IMR-90 (cell line): Measurements from ENCODE around the gene ERC2. TPM values are rescaled to one million over a fixed set of nuclear protein-coding genes. Genes with fewer than 3 reads are reported as not detected.

Source experiments
- ATAC-seq: fragments of 200-7000 bp; cut with Tn5 transposase; 2 replicates; pipeline ENCODE4 v1.9.1; 2020; ENCODE audit warnings: low read depth, mild to moderate bottlenecking, moderate library complexity
- BruUV-seq: library from RNA; stranded (reverse); fragments of 400-500 nt; replicated peaks from 2 replicates; lab custom pipeline; 2021; lab: Mats Ljungman, UMichigan
- CTCF ChIA-PET: fragments of 300-600 bp; formaldehyde crosslinking; extraction: SDS; loops from one replicate; lab custom pipeline; 2021; ENCODE audit warnings: antibody characterized with exemption; lab: Yijun Ruan, JAX
- POLR2A ChIA-PET: fragments of 300-600 bp; sonication (Branson Sonifier 250); formaldehyde crosslinking; loops from one replicate; lab custom pipeline; 2022; ENCODE audit warnings: antibody characterized with exemption; ENCODE audit not compliant: unreplicated experiment; lab: Charles Lee
- DNase-seq: peaks from one replicate; pipeline ENCODE4 v3.0.0; 2013
- H2AFZ ChIP-seq: replicated peaks from 2 replicates; pipeline ENCODE3; 2013; ENCODE audit warnings: low read length, mild to moderate bottlenecking; ENCODE audit not compliant: poor library complexity
- H2AK5ac ChIP-seq: 2 replicates; pipeline ENCODE4 v1.6.1; 2013; ENCODE audit warnings: low read depth, low read length, inconsistent platforms
- H2AK9ac ChIP-seq: replicated peaks from 2 replicates; pipeline ENCODE3; 2013; ENCODE audit warnings: mild to moderate bottlenecking, low read depth, low read length, moderate library complexity; ENCODE audit not compliant: poor library complexity
- H2BK120ac ChIP-seq: 2 replicates; pipeline ENCODE4 v1.6.1; 2013; ENCODE audit warnings: low read depth, low read length, inconsistent platforms
- H2BK15ac ChIP-seq: 3 replicates; pipeline ENCODE4 v1.6.1; 2013; ENCODE audit warnings: low read depth, low read length, inconsistent platforms
- H2BK20ac ChIP-seq: 2 replicates; pipeline ENCODE4 v1.6.1; 2013; ENCODE audit warnings: low read depth, mild to moderate bottlenecking, inconsistent platforms, low read length, moderate library complexity
- H2BK5ac ChIP-seq: 2 replicates; pipeline ENCODE4 v1.6.1; 2013; ENCODE audit warnings: mild to moderate bottlenecking, low read depth, low read length, inconsistent platforms; ENCODE audit not compliant: poor library complexity, severe bottlenecking
- H3K14ac ChIP-seq: replicated peaks from 2 replicates; pipeline ENCODE4 v1.6.1; 2013; ENCODE audit warnings: low read depth, low read length, inconsistent platforms
- H3K18ac ChIP-seq: 2 replicates; pipeline ENCODE4 v1.6.1; 2013; ENCODE audit warnings: low read depth, low read length, control low read depth
- H3K23ac ChIP-seq: 2 replicates; pipeline ENCODE4 v1.6.1; 2013; ENCODE audit warnings: low read depth, low read length, inconsistent platforms
- H3K27ac ChIP-seq: 2 replicates; pipeline ENCODE4 v1.5.1; 2013; ENCODE audit warnings: mild to moderate bottlenecking, control low read depth, low read length; ENCODE audit not compliant: insufficient read depth
- H3K27me3 ChIP-seq: 2 replicates; pipeline ENCODE4 v1.6.1; 2013; ENCODE audit warnings: low read length; ENCODE audit not compliant: control insufficient read depth, insufficient read depth
- H3K36me3 ChIP-seq: 2 replicates; pipeline ENCODE4 v1.6.1; 2013; ENCODE audit warnings: low read length, mixed read lengths; ENCODE audit not compliant: control insufficient read depth, insufficient read depth
- H3K4ac ChIP-seq: 2 replicates; pipeline ENCODE4 v1.6.1; 2013; ENCODE audit warnings: low read depth, low read length, inconsistent platforms
- H3K4me1 ChIP-seq: 2 replicates; pipeline ENCODE4 v1.6.1; 2013; ENCODE audit warnings: low read length, mixed read lengths; ENCODE audit not compliant: control insufficient read depth, insufficient read depth
- H3K4me2 ChIP-seq: 2 replicates; pipeline ENCODE4 v1.6.1; 2013; ENCODE audit warnings: low read depth, mild to moderate bottlenecking, control low read depth, low read length, moderate library complexity
- H3K4me3 ChIP-seq: 2 replicates; pipeline ENCODE4 v1.5.1; 2013; ENCODE audit warnings: low read depth, mild to moderate bottlenecking, control low read depth, low read length, moderate library complexity; ENCODE audit not compliant: insufficient read depth
- H3K56ac ChIP-seq: 2 replicates; pipeline ENCODE4 v1.6.1; 2013; ENCODE audit warnings: low read length, inconsistent platforms; ENCODE audit not compliant: insufficient read depth; ENCODE audit errors: extremely low read depth
- H3K79me1 ChIP-seq, 2 experiments: 2 replicates each; pipeline ENCODE4 v1.6.1; 2013; ENCODE audit warnings: low read length in 2 of 2, inconsistent platforms in 1 of 2, low read depth in 1 of 2
- H3K9ac ChIP-seq: 2 replicates; pipeline ENCODE4 v1.6.1; 2013; ENCODE audit warnings: low read depth, low read length, control low read depth
- H3K9me1 ChIP-seq: 2 replicates; pipeline ENCODE4 v1.6.1; 2013; ENCODE audit warnings: low read length, inconsistent platforms; ENCODE audit not compliant: insufficient read depth
- H3K9me3 ChIP-seq: 2 replicates; pipeline ENCODE4 v1.6.1; 2013; ENCODE audit warnings: low read length; ENCODE audit not compliant: control insufficient read depth, insufficient read depth
- H4K20me1 ChIP-seq: 2 replicates; pipeline ENCODE4 v1.6.1; 2013; ENCODE audit warnings: low read length, inconsistent platforms; ENCODE audit not compliant: insufficient read depth
- H4K5ac ChIP-seq: 2 replicates; pipeline ENCODE4 v1.6.1; 2013; ENCODE audit warnings: mild to moderate bottlenecking, low read depth, low read length, control low read depth
- H4K8ac ChIP-seq, 2 experiments: 2 replicates each; pipeline ENCODE4 v1.6.1; 2013; ENCODE audit warnings: low read depth in 2 of 2, low read length in 2 of 2, control low read depth in 1 of 2, inconsistent platforms in 1 of 2
- H4K91ac ChIP-seq: 2 replicates; pipeline ENCODE4 v1.6.1; 2013; ENCODE audit warnings: low read depth, low read length, inconsistent platforms; ENCODE audit not compliant: insufficient read depth
- CEBPB ChIP-seq: IDR thresholded peaks from 2 replicates; pipeline ENCODE4 v1.6.1; 2012; ENCODE audit warnings: low read depth, low read length, improper control_type of control experiment
- CHD1 ChIP-seq: IDR thresholded peaks from 2 replicates; pipeline ENCODE4 v1.6.1; 2012; ENCODE audit warnings: low read depth, low read length, improper control_type of control experiment
- CTCF ChIP-seq: conservative IDR thresholded peaks from 2 replicates; pipeline ENCODE4 v1.5.1; 2012; ENCODE audit warnings: mild to moderate bottlenecking, low read depth, low read length, improper control_type of control experiment
- ELK1 ChIP-seq: fragments of 150-350 bp; IDR thresholded peaks from 2 replicates; pipeline ENCODE4 v1.6.1; 2016; ENCODE audit warnings: low read depth, mild to moderate bottlenecking, low read length, moderate library complexity, borderline replicate concordance
- FOS ChIP-seq: fragments of 150-350 bp; IDR thresholded peaks from 2 replicates; pipeline ENCODE4 v1.6.1; 2016; ENCODE audit warnings: low read depth, low read length
- MXI1 ChIP-seq: IDR thresholded peaks from 2 replicates; pipeline ENCODE4 v1.6.1; 2012; ENCODE audit warnings: low read depth, mild to moderate bottlenecking, low read length, moderate library complexity, borderline replicate concordance
- RAD21 ChIP-seq: IDR thresholded peaks from 2 replicates; pipeline ENCODE4 v1.6.1; 2012; ENCODE audit warnings: low read length, improper control_type of control experiment
- RCOR1 ChIP-seq: IDR thresholded peaks from 2 replicates; pipeline ENCODE4 v1.6.1; 2012; ENCODE audit warnings: mild to moderate bottlenecking, low read length, improper control_type of control experiment; ENCODE audit not compliant: insufficient replicate concordance
- RFX5 ChIP-seq: IDR thresholded peaks from 2 replicates; pipeline ENCODE4 v1.8.0; 2012; ENCODE audit warnings: low read depth, mild to moderate bottlenecking, low read length, moderate library complexity
- SMC3 ChIP-seq: fragments of 150-350 bp; IDR thresholded peaks from 2 replicates; pipeline ENCODE4 v1.6.1; 2016; ENCODE audit warnings: low read depth, mild to moderate bottlenecking, antibody characterized with exemption, low read length, moderate library complexity
- USF2 ChIP-seq: fragments of 150-350 bp; IDR thresholded peaks from 2 replicates; pipeline ENCODE4 v1.6.1; 2017; ENCODE audit warnings: mild to moderate bottlenecking, antibody characterized with exemption, low read length, low read depth
- WGBS, 2 experiments: methylation state at CpG; one replicate each; pipeline versions ENCODE4 v1.1.5 to v1.1.7; 2013; ENCODE audit warnings: missing lambda C conversion rate in 2 of 2; ENCODE audit not compliant: insufficient read length in 1 of 2; ENCODE audit errors: extremely low coverage in 2 of 2; 5-methylcytosine and 5-hydroxymethylcytosine counted together
- dilution Hi-C: fragments of 300-500 bp; cut with HindIII; formaldehyde crosslinking; loops from one replicate; pipeline ENCODE4 v1.14.3; 2018; ENCODE audit warnings: low sequenced_read_pairs; ENCODE audit not compliant: unreplicated experiment
- in situ Hi-C: fragments of 300-500 bp; cut with MboI; formaldehyde crosslinking; loops from 3 replicates; pipeline ENCODE4 v1.14.3; 2019; ENCODE audit warnings: low sequenced_read_pairs, inconsistent platforms, mixed read lengths
- intact Hi-C: fragments of 100-400 bp; cut with micrococcal nuclease; formaldehyde crosslinking; loops from 2 replicates; pipeline ENCODE4 v1.10.0; 2022
- polyA plus RNA-seq, 3 experiments: library from polyadenylated mRNA; depleted of rRNA; stranded (reverse); fragments of >200 nt; gene quantifications; 2 replicates each; pipeline ENCODE4 v1.2.3, GENCODE V29; 2012; ENCODE audit warnings: low replicate concordance in 1 of 3
- total RNA-seq: library from RNA; depleted of rRNA; stranded (reverse); fragments of >200 nt; gene quantifications from 2 replicates; pipeline ENCODE4 v1.2.3, GENCODE V29; 2012

The ERC2 gene
- total and polyA plus RNA-seq, 2 of the 4 experiments (the other 2 are of a cell fraction), result 0.17 to 0.18 TPM

GRCh38 chr3:55655544-55655943 is 812.7 kb downstream of the ERC2 start:
- POLR2A ChIA-PET, result no interaction called here
- Histone ChIP-seq H3K9me1 (peaks cover 7% of the 10 kb centered on the region; the same call in 1 of the 2 replicates), H3K27ac (no peak overlapping the region), H3K4me3 (no peak overlapping the region), H3K4me2 (no peak overlapping the region), H3K56ac (no peak overlapping the region), H3K14ac (no peak overlapping the region), H2AK5ac (no peak overlapping the region), H4K20me1 (no peaks in the 10 kb centered on the region), H4K5ac (no peak overlapping the region), H4K91ac (no peak overlapping the region), H2AFZ (no peak overlapping the region), H3K18ac (no peak overlapping the region), H3K79me1 (no peaks in the 10 kb centered on the region), H4K8ac (no peak overlapping the region), H2AK9ac (no peak overlapping the region), H2BK5ac (no peak overlapping the region), H3K4me1 (peaks cover 5% of the 10 kb centered on the region; the same call in 1 of the 2 replicates), H3K9me3 (no peaks in the 10 kb centered on the region), H2BK120ac (no peak overlapping the region), H2BK20ac (no peak overlapping the region), H3K23ac (no peak overlapping the region), H3K9ac (no peak overlapping the region), H3K4ac (no peak overlapping the region), H3K36me3 (no peaks in the 10 kb centered on the region), H3K27me3 (no peaks in the 10 kb centered on the region), H2BK15ac (no peak overlapping the region)
- no TSS peak for BruUV-seq
- no peak for ATAC-seq
- in situ Hi-C loops (no loop called here), intact Hi-C loops (no loop called here), dilution Hi-C loops (no loop called here)
- peak; percentile 29 for DNase-seq
- TF ChIP-seq CHD1, result no peak
- TF ChIP-seq CTCF, result no peak
- no peak for TF ChIP-seq CEBPB
- no peak for TF ChIP-seq RAD21
- TF ChIP-seq USF2, result no peak
- TF ChIP-seq ELK1, result no peak
- TF ChIP-seq RFX5, result no peak
- TF ChIP-seq SMC3, result no peak
- TF ChIP-seq MXI1, result no peak
- TF ChIP-seq RCOR1, result no peak
- TF ChIP-seq FOS, result no peak
- CTCF ChIA-PET, result no interaction called here
- no CpG with 5 or more reads among the region's 1 CpG for WGBS, 2 experiments
